ENCODE results near the gene BANF2. TPM values are rescaled to one million over a fixed set of nuclear protein-coding genes. Genes with fewer than 3 reads are reported as not detected.

The BANF2 gene
- not detected in 2 replicates for total RNA-seq

GRCh38 chr20:17699931-17700351, at the start of gene BANF2:
BANF2 (plus strand) TSS chr20:17699966; CDS start chr20:17725026, 25,060 bp downstream.

GRCh38 chr20:17682103-17682888, 17.5 kb upstream of the BANF2 start, which contains the start of gene RRBP1:
RRBP1 (minus strand) TSS chr20:17682242; CDS start chr20:17660507, 21,735 bp downstream.

Other genes starting within 250 kb of the BANF2 start
- 1.7 and 2.7 TPM in 2 replicates for gene BFSP1, start 168.6 kb upstream of the BANF2 start, total RNA-seq
- 166 and 200 TPM in 2 replicates for gene DSTN, start 129.9 kb upstream of the BANF2 start, total RNA-seq
- gene RRBP1, start 17.7 kb upstream of the BANF2 start, total RNA-seq: 151 TPM in 2 replicates

Measured in bronchus fibroblast of lung (primary cell).